Measurements from ENCODE around the gene LRRC15. TPM values are rescaled to one million over a fixed set of nuclear protein-coding genes. Genes with fewer than 3 reads are reported as not detected.

The LRRC15 gene
- total RNA-seq, 1 donor from 2014 or later, result not detected

DNA sequence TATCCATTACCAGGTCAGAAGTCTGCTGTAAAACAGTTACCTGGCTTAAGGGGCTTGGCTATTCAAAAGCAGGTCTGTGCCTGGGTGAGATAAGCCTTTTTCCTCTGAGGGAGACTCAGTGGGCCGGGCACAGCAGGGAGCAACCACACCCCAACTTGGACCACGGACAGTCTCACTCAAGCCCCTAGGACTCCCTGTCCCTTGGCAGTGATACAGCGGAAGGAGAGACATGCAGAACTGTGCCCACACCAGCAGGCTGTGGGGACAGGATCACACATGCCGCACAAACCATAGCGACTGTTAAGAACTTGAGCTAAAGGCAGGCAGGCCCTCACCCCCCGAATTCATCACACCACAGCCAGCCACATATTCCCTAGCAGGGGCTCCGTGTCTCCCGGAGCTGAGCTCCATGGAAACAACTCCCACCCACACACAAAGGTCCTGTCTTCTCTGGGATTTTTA is 32.4 kb upstream of the LRRC15 start:
- H3K27ac Mint-ChIP-seq (ENCODE audit: unreplicated experiment), result no peak overlapping the region
- peaks cover 22% of the 10 kb centered on the region for H3K4me1 Mint-ChIP-seq (ENCODE audit: unreplicated experiment)
- no peaks in the 10 kb centered on the region for H3K36me3 Mint-ChIP-seq (ENCODE audit: low read depth, unreplicated experiment)
- no peaks in the 10 kb centered on the region for H3K9me3 Mint-ChIP-seq (ENCODE audit: unreplicated experiment)
- TF ChIP-seq CTCF (IDR thresholded peaks at IDR 0.05; ENCODE audit: unreplicated experiment), result no peak
- H3K27me3 Mint-ChIP-seq (ENCODE audit: unreplicated experiment), result peaks cover 2% of the 10 kb centered on the region
- no peak for DNase-seq (ENCODE audit: low spot score)
- H3K4me3 Mint-ChIP-seq (ENCODE audit: unreplicated experiment), result no peak overlapping the region

GRCh38 chr3:194401346-194401745 is 31.8 kb upstream of the LRRC15 start:
- Mint-ChIP-seq H3K4me3 (ENCODE audit: unreplicated experiment) (no peak overlapping the region), H3K4me1 (ENCODE audit: unreplicated experiment) (peaks cover 24% of the 10 kb centered on the region), H3K9me3 (ENCODE audit: unreplicated experiment) (no peaks in the 10 kb centered on the region), H3K27me3 (ENCODE audit: unreplicated experiment) (peaks cover 2% of the 10 kb centered on the region), H3K27ac (ENCODE audit: unreplicated experiment) (no peak overlapping the region), H3K36me3 (ENCODE audit: low read depth, unreplicated experiment) (no peaks in the 10 kb centered on the region)
- TF ChIP-seq CTCF (IDR thresholded peaks at IDR 0.05; ENCODE audit: unreplicated experiment), result no peak
- DNase-seq (ENCODE audit: low spot score), result no peak

GRCh38 chr3:194399874-194400411 is 30.4 kb upstream of the LRRC15 start:
- no peak overlapping the region for H3K4me3 Mint-ChIP-seq (ENCODE audit: unreplicated experiment)
- no peak for TF ChIP-seq CTCF (IDR thresholded peaks at IDR 0.05; ENCODE audit: unreplicated experiment)
- no peak overlapping the region for H3K27ac Mint-ChIP-seq (ENCODE audit: unreplicated experiment)
- no peaks in the 10 kb centered on the region for H3K36me3 Mint-ChIP-seq (ENCODE audit: low read depth, unreplicated experiment)
- H3K9me3 Mint-ChIP-seq (ENCODE audit: unreplicated experiment), result no peaks in the 10 kb centered on the region
- H3K4me1 Mint-ChIP-seq (ENCODE audit: unreplicated experiment), result peaks cover 34% of the 10 kb centered on the region
- H3K27me3 Mint-ChIP-seq (ENCODE audit: unreplicated experiment), result peaks cover 8% of the 10 kb centered on the region
- no peak for DNase-seq (ENCODE audit: low spot score)

DNA sequence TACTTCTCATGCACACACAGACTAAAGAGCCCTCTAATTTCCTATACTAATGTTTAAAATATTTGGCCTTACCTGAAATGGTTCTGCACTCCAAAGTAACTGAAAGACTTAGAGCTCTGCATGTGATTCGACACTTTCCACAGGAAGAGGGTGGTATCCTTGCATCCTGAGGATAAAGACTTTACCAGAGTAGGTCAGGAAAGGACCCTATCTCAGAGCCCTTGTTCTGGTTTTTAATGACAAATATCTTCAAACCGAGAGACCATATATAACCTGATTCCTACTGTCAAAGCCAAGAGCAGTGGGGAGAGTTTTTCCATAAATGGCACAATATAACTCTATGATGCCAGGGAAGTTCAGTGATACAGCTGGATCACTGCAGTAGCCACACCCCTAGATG is 29.6 kb upstream of the LRRC15 start, which contains the start of gene GP5:
Gene GP5, minus strand, starts transcription at position 101 of the 400 bp plus-strand sequence. CDS start 984 bp downstream, outside the sequence.
- H3K27ac Mint-ChIP-seq (ENCODE audit: unreplicated experiment), result no peak within 1 kb of the TSS
- no peak for DNase-seq (ENCODE audit: low spot score)
- TF ChIP-seq CTCF (IDR thresholded peaks at IDR 0.05; ENCODE audit: unreplicated experiment), result no peak
- peaks cover 10% of the 10 kb centered on the region for H3K27me3 Mint-ChIP-seq (ENCODE audit: unreplicated experiment)
- H3K4me1 Mint-ChIP-seq (ENCODE audit: unreplicated experiment), result peaks cover 34% of the 10 kb centered on the region
- no peaks in the 10 kb centered on the region for H3K9me3 Mint-ChIP-seq (ENCODE audit: unreplicated experiment)
- no peaks in the 10 kb centered on the region for H3K36me3 Mint-ChIP-seq (ENCODE audit: low read depth, unreplicated experiment)
- H3K4me3 Mint-ChIP-seq (ENCODE audit: unreplicated experiment), result no peak within 1 kb of the TSS

DNA sequence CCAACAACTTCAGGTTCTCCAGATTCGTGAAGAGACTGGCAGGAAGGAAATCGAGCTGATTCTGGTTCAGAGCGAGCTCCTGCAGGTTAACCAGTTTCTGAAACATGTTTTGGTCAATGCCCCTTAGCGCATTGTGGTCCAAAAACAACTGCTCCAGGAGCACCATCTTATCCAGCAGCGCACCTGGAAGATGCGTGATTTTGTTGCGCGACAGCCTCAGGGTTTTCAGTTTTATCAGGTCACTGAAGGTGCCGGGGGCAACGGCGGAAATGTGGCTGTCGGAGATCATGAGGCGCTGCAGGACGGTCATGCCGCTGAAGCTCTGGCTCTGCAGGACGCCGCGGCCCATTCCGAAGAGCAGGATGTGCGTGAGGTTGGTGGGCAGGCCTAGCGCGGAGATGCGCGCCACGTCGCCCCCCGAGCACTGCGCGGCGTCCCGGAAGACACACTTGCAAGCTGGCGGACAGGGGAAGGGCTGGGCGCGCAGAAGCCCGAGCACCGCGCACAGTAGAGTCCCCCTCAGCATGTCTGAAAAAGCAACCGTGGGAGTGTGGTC is 28.3 kb upstream of the LRRC15 start:
- Mint-ChIP-seq H3K4me3 (ENCODE audit: unreplicated experiment) (no peak overlapping the region), H3K9me3 (ENCODE audit: unreplicated experiment) (no peaks in the 10 kb centered on the region), H3K27me3 (ENCODE audit: unreplicated experiment) (peaks cover 10% of the 10 kb centered on the region), H3K4me1 (ENCODE audit: unreplicated experiment) (peaks cover 34% of the 10 kb centered on the region), H3K27ac (ENCODE audit: unreplicated experiment) (no peak overlapping the region), H3K36me3 (ENCODE audit: low read depth, unreplicated experiment) (no peaks in the 10 kb centered on the region)
- TF ChIP-seq CTCF (IDR thresholded peaks at IDR 0.05; ENCODE audit: unreplicated experiment), result no peak
- DNase-seq (ENCODE audit: low spot score), result no peak
